ENCODE data around the gene BMP7. TPM values are rescaled to one million over a fixed set of nuclear protein-coding genes. Genes with fewer than 3 reads are reported as not detected.

The BMP7 gene
- total and polyA plus RNA-seq, 2 of the 8 experiments (the other 6 are each of a cell fraction or from before 2014, with no cell fraction given) = 9.2 to 14.7 TPM

DNA sequence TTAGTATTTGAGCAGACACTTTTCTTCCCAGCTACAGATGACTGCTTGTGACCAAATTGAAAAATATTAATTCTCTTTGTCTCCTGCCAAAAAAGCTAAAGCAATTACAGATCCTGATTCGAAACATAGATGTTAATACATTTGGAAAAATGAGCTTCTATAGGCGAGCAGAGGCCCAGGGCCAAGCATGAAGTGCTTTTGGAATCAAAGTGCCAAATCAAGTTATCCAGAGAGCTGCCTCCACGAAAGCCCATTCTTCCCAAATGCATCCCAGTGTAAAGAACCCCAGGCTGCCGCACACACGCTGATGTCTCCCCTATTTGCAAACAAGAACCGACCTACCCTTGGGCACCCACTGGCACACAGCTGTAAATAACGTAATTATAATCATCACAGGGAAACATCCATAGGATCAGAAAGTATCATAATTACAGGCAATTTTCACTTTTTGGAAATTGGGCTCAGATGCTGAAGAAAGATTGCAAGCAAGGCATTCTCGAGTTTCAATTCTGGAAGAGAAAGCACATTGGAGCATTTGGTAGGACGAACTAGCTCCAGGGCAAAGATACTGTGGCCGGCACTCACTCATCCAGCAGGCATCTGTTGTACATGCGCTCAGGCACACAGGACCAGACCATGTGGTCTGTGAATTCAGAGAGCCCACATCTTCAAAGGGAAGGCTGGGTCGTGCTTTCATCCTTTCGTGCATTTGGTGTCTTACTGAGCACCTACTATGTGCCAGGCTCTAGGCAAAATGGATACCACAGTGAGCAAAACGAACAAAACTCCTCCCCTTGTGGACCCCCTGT is 45.9 kb downstream of the BMP7 start (continued):
- TF ChIP-seq, protein P1, sequence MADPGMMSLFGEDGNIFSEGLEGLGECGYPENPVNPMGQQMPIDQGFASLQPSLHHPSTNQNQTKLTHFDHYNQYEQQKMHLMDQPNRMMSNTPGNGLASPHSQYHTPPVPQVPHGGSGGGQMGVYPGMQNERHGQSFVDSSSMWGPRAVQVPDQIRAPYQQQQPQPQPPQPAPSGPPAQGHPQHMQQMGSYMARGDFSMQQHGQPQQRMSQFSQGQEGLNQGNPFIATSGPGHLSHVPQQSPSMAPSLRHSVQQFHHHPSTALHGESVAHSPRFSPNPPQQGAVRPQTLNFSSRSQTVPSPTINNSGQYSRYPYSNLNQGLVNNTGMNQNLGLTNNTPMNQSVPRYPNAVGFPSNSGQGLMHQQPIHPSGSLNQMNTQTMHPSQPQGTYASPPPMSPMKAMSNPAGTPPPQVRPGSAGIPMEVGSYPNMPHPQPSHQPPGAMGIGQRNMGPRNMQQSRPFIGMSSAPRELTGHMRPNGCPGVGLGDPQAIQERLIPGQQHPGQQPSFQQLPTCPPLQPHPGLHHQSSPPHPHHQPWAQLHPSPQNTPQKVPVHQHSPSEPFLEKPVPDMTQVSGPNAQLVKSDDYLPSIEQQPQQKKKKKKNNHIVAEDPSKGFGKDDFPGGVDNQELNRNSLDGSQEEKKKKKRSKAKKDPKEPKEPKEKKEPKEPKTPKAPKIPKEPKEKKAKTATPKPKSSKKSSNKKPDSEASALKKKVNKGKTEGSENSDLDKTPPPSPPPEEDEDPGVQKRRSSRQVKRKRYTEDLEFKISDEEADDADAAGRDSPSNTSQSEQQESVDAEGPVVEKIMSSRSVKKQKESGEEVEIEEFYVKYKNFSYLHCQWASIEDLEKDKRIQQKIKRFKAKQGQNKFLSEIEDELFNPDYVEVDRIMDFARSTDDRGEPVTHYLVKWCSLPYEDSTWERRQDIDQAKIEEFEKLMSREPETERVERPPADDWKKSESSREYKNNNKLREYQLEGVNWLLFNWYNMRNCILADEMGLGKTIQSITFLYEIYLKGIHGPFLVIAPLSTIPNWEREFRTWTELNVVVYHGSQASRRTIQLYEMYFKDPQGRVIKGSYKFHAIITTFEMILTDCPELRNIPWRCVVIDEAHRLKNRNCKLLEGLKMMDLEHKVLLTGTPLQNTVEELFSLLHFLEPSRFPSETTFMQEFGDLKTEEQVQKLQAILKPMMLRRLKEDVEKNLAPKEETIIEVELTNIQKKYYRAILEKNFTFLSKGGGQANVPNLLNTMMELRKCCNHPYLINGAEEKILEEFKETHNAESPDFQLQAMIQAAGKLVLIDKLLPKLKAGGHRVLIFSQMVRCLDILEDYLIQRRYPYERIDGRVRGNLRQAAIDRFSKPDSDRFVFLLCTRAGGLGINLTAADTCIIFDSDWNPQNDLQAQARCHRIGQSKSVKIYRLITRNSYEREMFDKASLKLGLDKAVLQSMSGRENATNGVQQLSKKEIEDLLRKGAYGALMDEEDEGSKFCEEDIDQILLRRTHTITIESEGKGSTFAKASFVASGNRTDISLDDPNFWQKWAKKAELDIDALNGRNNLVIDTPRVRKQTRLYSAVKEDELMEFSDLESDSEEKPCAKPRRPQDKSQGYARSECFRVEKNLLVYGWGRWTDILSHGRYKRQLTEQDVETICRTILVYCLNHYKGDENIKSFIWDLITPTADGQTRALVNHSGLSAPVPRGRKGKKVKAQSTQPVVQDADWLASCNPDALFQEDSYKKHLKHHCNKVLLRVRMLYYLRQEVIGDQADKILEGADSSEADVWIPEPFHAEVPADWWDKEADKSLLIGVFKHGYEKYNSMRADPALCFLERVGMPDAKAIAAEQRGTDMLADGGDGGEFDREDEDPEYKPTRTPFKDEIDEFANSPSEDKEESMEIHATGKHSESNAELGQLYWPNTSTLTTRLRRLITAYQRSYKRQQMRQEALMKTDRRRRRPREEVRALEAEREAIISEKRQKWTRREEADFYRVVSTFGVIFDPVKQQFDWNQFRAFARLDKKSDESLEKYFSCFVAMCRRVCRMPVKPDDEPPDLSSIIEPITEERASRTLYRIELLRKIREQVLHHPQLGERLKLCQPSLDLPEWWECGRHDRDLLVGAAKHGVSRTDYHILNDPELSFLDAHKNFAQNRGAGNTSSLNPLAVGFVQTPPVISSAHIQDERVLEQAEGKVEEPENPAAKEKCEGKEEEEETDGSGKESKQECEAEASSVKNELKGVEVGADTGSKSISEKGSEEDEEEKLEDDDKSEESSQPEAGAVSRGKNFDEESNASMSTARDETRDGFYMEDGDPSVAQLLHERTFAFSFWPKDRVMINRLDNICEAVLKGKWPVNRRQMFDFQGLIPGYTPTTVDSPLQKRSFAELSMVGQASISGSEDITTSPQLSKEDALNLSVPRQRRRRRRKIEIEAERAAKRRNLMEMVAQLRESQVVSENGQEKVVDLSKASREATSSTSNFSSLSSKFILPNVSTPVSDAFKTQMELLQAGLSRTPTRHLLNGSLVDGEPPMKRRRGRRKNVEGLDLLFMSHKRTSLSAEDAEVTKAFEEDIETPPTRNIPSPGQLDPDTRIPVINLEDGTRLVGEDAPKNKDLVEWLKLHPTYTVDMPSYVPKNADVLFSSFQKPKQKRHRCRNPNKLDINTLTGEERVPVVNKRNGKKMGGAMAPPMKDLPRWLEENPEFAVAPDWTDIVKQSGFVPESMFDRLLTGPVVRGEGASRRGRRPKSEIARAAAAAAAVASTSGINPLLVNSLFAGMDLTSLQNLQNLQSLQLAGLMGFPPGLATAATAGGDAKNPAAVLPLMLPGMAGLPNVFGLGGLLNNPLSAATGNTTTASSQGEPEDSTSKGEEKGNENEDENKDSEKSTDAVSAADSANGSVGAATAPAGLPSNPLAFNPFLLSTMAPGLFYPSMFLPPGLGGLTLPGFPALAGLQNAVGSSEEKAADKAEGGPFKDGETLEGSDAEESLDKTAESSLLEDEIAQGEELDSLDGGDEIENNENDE (IDR thresholded peaks at IDR 0.05; ENCODE audit: insufficient replicate concordance, low read length) = no peak
- TF ChIP-seq POLR2AphosphoS5 (IDR thresholded peaks at IDR 0.05; ENCODE audit: low read depth, low read length) (no peak), NRF1 (IDR thresholded peaks at IDR 0.05; ENCODE audit: low read depth, low read length) (no peak), ZNF274 (IDR thresholded peaks at IDR 0.05; ENCODE audit: borderline replicate concordance, extremely low read depth, low read length) (no peak), CHD1 (IDR thresholded peaks at IDR 0.05; ENCODE audit: low read depth, low read length) (no peak), RNF2 (IDR thresholded peaks at IDR 0.05; ENCODE audit: borderline replicate concordance, low read depth, low read length, missing control alignments, poor library complexity, severe bottlenecking) (no peak), POLR2A (IDR thresholded peaks at IDR 0.05; ENCODE audit: control extremely low read depth in 1 of 2, low read depth in 2 of 2, low read length in 2 of 2) (no peak)
- TF ChIP-seq, protein P2, sequence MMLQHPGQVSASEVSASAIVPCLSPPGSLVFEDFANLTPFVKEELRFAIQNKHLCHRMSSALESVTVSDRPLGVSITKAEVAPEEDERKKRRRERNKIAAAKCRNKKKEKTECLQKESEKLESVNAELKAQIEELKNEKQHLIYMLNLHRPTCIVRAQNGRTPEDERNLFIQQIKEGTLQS (IDR thresholded peaks at IDR 0.05; ENCODE audit: insufficient read depth, low read depth, low read length) = no peak

Data from H1 (cell line).